Dedifferentiated amniotic fluid mesenchymal stem cell (primary cell): Measurements from ENCODE around the gene PRR29.

Source experiments
- DNase-seq: peaks from one replicate; pipeline ENCODE4 v3.0.0-alpha.2; 2016; ENCODE audit errors: extremely low spot score

PRR29 gene

GRCh38 chr17:63998050-63998720 is at the start of gene PRR29:
Gene PRR29, plus strand, starts transcription at chr17:63998351. Its CDS starts 14 bp downstream, at chr17:63998365.
- no peak for DNase-seq

GRCh38 chr17:63948521-63948920 is 49.6 kb upstream of the PRR29 start:
- no peak for DNase-seq

GRCh38 chr17:63949576-63950250 is 48.4 kb upstream of the PRR29 start:
- no peak for DNase-seq

- no peak for DNase-seq
These were observed 46.9 kb upstream of the PRR29 start for GRCh38 chr17:63950940-63951907.

- DNase-seq = no peak
These were observed 43.6 kb upstream of the PRR29 start for GRCh38 chr17:63954402-63955063.

GRCh38 chr17:63955232-63955631 is 42.9 kb upstream of the PRR29 start:
- no peak for DNase-seq

- no peak for DNase-seq
These were observed 42.4 kb upstream of the PRR29 start for GRCh38 chr17:63955791-63956190.

- no peak for DNase-seq
These were observed 41.7 kb upstream of the PRR29 start for GRCh38 chr17:63956296-63956920.

GRCh38 chr17:63960006-63960405 is 38.1 kb upstream of the PRR29 start:
- no peak for DNase-seq

- no peak for DNase-seq
These were observed 37.7 kb upstream of the PRR29 start for GRCh38 chr17:63960430-63960829.

- no peak for DNase-seq
These were observed 36.6 kb upstream of the PRR29 start for GRCh38 chr17:63961355-63962212.

- no peak for DNase-seq
These were observed 35.8 kb upstream of the PRR29 start for GRCh38 chr17:63962298-63962744.

- no peak for DNase-seq
These were observed 35.0 kb upstream of the PRR29 start for GRCh38 chr17:63963123-63963522.

GRCh38 chr17:63966646-63967264 is 31.4 kb upstream of the PRR29 start:
- DNase-seq = no peak

- DNase-seq = no peak
These were observed 30.2 kb upstream of the PRR29 start for GRCh38 chr17:63967953-63968352.

- no peak for DNase-seq
These were observed 28.9 kb upstream of the PRR29 start for GRCh38 chr17:63969278-63969677.

GRCh38 chr17:63972796-63973195 is 25.4 kb upstream of the PRR29 start, which contains the start of gene SCN4A:
Gene SCN4A, minus strand, starts transcription at chr17:63972918. Its CDS starts 77 bp downstream, at chr17:63972841.
- DNase-seq = no peak

GRCh38 chr17:63973247-63973646 is 24.9 kb upstream of the PRR29 start:
- DNase-seq = no peak

- DNase-seq = no peak
These were observed 24.1 kb upstream of the PRR29 start for GRCh38 chr17:63973930-63974593.
